ENCODE data around the gene TIMM13.

DNA sequence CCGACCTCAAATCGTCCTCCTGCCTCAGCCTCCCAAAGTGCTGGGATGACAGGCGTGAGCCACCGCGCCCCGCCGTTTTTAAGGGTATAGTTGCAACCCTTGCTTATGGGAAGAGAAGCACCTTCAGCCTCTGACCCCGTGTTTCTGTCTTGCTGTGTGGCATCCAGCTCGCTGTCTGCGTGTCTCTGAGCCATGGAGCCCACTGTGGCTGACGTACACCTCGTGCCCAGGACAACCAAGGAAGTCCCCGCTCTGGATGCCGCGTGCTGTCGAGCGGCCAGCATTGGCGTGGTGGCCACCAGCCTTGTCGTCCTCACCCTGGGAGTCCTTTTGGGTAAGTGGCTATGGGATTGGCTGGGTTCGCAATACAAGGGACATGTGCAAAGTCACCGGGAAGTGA is 37.8 kb downstream of the TIMM13 start:
- no peak for TF ChIP-seq NFIC (IDR thresholded peaks at IDR 0.05)
- no peak for TF ChIP-seq FOXM1 (IDR thresholded peaks at IDR 0.05; ENCODE audit: borderline replicate concordance, low read depth)
- no peak for TF ChIP-seq TCF12 (IDR thresholded peaks at IDR 0.05; ENCODE audit: low read depth)
- TF ChIP-seq ZBTB7A (IDR thresholded peaks at IDR 0.05; ENCODE audit: low read depth) = no peak
- no peak for TF ChIP-seq CREB1 (IDR thresholded peaks at IDR 0.05; ENCODE audit: low read depth)
- TF ChIP-seq EP300 (IDR thresholded peaks at IDR 0.05; ENCODE audit: borderline replicate concordance) = no peak
- TF ChIP-seq USF1 (IDR thresholded peaks at IDR 0.05) = no peak
- no peak for TF ChIP-seq YY1 (IDR thresholded peaks at IDR 0.05; ENCODE audit: low read depth)
- TF ChIP-seq, protein P1, sequence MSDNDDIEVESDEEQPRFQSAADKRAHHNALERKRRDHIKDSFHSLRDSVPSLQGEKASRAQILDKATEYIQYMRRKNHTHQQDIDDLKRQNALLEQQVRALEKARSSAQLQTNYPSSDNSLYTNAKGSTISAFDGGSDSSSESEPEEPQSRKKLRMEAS (IDR thresholded peaks at IDR 0.05) = no peak
- TF ChIP-seq REST (IDR thresholded peaks at IDR 0.05; ENCODE audit: low read depth) = no peak
- no peak for TF ChIP-seq RAD21 (IDR thresholded peaks at IDR 0.05; ENCODE audit: low read depth)
- no peak for TF ChIP-seq TAF1 (IDR thresholded peaks at IDR 0.05; ENCODE audit: low read depth)
- TF ChIP-seq EGR1 (IDR thresholded peaks at IDR 0.05) = no peak
